A673 (cell line): ENCODE measurements around the gene CASP9.
"Not testable (repeated sequence)": the region's sequence is repeated elsewhere in the genome, so short reads cannot be mapped to it uniquely, and the experiment has no call there.

Experiments
- EZH2 ChIP-seq: fragments of 200-600 bp; sonication (generic); IDR thresholded peaks from 2 replicates; pipeline ENCODE4 v1.6.1; 2017; ENCODE audit warnings: borderline replicate concordance, low read depth, mild to moderate bottlenecking, mixed read lengths, antibody characterized with exemption, low read length; ENCODE audit not compliant: poor library complexity, severe bottlenecking
- TF ChIP-seq, protein P1 (sequence below): fragments of 300-800, 200-600 bp; sonication (generic); conservative IDR thresholded peaks from 2 replicates; pipeline ENCODE4 v1.5.1; 2017; ENCODE audit warnings: low read depth, mild to moderate bottlenecking, antibody characterized with exemption, low read length, moderate library complexity, mixed read lengths

DNA sequence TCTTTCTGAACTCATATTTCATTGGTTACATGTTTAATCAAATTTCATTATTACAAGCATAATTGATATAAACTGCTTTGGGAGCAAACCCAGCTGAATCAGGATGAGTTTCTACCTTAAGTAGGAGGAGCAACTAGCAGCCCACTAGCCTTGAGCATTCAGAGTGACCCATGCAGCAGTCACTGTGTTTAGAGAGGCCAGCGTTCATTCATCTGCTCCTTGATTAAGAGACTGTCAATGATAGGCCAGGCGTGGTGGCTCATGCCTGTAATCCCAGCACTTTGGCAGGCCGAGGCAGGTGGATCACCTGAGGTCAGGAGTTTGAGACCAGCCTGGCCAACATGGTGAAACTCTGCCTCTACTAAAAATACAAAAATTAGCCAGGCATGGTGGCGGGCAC lies 65.6 kb downstream of the CASP9 start:
- TF ChIP-seq, protein P1, sequence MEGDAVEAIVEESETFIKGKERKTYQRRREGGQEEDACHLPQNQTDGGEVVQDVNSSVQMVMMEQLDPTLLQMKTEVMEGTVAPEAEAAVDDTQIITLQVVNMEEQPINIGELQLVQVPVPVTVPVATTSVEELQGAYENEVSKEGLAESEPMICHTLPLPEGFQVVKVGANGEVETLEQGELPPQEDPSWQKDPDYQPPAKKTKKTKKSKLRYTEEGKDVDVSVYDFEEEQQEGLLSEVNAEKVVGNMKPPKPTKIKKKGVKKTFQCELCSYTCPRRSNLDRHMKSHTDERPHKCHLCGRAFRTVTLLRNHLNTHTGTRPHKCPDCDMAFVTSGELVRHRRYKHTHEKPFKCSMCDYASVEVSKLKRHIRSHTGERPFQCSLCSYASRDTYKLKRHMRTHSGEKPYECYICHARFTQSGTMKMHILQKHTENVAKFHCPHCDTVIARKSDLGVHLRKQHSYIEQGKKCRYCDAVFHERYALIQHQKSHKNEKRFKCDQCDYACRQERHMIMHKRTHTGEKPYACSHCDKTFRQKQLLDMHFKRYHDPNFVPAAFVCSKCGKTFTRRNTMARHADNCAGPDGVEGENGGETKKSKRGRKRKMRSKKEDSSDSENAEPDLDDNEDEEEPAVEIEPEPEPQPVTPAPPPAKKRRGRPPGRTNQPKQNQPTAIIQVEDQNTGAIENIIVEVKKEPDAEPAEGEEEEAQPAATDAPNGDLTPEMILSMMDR: not testable (repeated sequence)
- not testable (repeated sequence) for TF ChIP-seq EZH2
